HCT116 (cell line): ENCODE results near the gene KCNC1.

ENCODE experiments used
- CBX3 ChIP-seq: IDR thresholded peaks from 2 replicates; pipeline ENCODE4 v1.6.1; 2012; ENCODE audit warnings: low read depth
- CEBPB ChIP-seq: IDR thresholded peaks from 2 replicates; pipeline ENCODE4 v1.6.1; 2012; ENCODE audit warnings: low read depth
- CTCF ChIP-seq, 3 experiments: fragments of 200-600 bp in 1 of 3; sonication (generic) in 1 of 3; IDR thresholded peaks in 2 of 3; conservative IDR thresholded peaks in 1 of 3; 2 replicates each; pipeline ENCODE4 v1.5.1; 2012 to 2017; ENCODE audit warnings: low read depth in 2 of 3, low read length in 2 of 3, antibody characterized with exemption in 1 of 3, borderline replicate concordance in 1 of 3, control low read depth in 1 of 3, mild to moderate bottlenecking in 1 of 3, mixed read lengths in 1 of 3, mixed run types in 1 of 3, moderate library complexity in 1 of 3; ENCODE audit not compliant: insufficient read depth in 1 of 3
- EZH2 ChIP-seq: fragments of 200-600 bp; sonication (generic); IDR thresholded peaks from 2 replicates; pipeline ENCODE4 v1.6.1; 2017; ENCODE audit warnings: antibody characterized with exemption, mixed run types
- POLR2A ChIP-seq: IDR thresholded peaks from 2 replicates; pipeline ENCODE4 v1.7.0; 2011; ENCODE audit warnings: borderline replicate concordance; ENCODE audit not compliant: insufficient read depth, insufficient read length; ENCODE audit errors: extremely low read depth
- POLR2AphosphoS5 ChIP-seq: IDR thresholded peaks from 2 replicates; pipeline ENCODE4 v1.6.1; 2011; ENCODE audit warnings: mild to moderate bottlenecking, low read depth, low read length, moderate library complexity
- RAD21 ChIP-seq: IDR thresholded peaks from 2 replicates; pipeline ENCODE4 v1.6.1; 2012; ENCODE audit warnings: low read depth, mild to moderate bottlenecking
- REST ChIP-seq: IDR thresholded peaks from 2 replicates; pipeline ENCODE4 v1.6.1; 2012; ENCODE audit warnings: low read depth
- SRF ChIP-seq: IDR thresholded peaks from 2 replicates; pipeline ENCODE4 v1.6.1; 2012; ENCODE audit warnings: low read depth
- ZNF274 ChIP-seq: fragments of 200-500 bp; sonication (Bioruptor generic); IDR thresholded peaks from 2 replicates; pipeline ENCODE4 v1.6.1; 2014; ENCODE audit warnings: mild to moderate bottlenecking, low read depth, low read length, inconsistent platforms

GRCh38 chr11:17692931-17693330 lies 41.6 kb upstream of the KCNC1 start:
- no peak for TF ChIP-seq ZNF274
- TF ChIP-seq CTCF (IDR thresholded peaks at IDR 0.05 in 2 of 3, conservative IDR thresholded peaks at IDR 0.05 in 1 of 3; ENCODE audit: borderline replicate concordance in 1 of 3, insufficient read depth in 1 of 3, low read depth in 2 of 3, low read length in 2 of 3) = no peak
- no peak for TF ChIP-seq POLR2A
- no peak for TF ChIP-seq EZH2
- TF ChIP-seq RAD21 = no peak
- no peak for TF ChIP-seq POLR2AphosphoS5
- no peak for TF ChIP-seq REST
- TF ChIP-seq CEBPB = no peak
- TF ChIP-seq SRF = no peak
- TF ChIP-seq CBX3 = no peak
